HG03103 (cell line): Measurements from ENCODE around the gene SMARCC2.
A peak's percentile ranks its signal among the peaks of the same experiment; 100 is the strongest.
"Not testable (repeated sequence)": the region's sequence is repeated elsewhere in the genome, so short reads cannot be mapped to it uniquely, and the experiment has no call there.

Experiments
- ATAC-seq: cut with Tn5 transposase; IDR thresholded peaks from one replicate; pipeline ENCODE4 v1.9.1; 2021; ENCODE audit warnings: low read depth; ENCODE audit not compliant: unreplicated experiment

The SMARCC2 gene

DNA sequence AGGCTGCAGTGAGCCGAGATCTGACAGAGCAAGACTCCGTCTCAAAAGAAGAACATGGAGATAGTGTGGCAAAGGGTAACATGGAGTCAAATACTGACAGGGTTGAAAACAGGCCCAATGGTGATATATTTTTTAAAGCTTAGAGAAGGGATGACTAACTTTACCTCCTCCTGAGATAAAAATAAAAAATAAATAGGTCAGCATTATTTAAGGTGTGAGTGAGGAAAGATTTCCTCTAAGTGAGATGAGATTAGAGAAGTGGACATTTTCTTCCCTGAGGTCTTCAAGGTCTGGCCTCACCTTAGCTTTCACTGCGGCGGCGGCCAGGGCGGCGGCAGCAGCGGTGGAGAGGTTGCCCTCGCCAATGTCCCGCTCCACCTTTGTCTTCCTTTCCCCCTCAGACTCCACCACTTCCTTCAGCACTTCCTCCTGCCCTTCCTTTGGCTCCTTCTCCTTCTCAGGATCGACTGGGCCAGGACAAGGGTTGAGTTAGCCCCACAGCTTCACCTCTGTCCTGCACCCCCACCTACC is 20.0 kb downstream of the SMARCC2 start:
- ATAC-seq = no peak

DNA sequence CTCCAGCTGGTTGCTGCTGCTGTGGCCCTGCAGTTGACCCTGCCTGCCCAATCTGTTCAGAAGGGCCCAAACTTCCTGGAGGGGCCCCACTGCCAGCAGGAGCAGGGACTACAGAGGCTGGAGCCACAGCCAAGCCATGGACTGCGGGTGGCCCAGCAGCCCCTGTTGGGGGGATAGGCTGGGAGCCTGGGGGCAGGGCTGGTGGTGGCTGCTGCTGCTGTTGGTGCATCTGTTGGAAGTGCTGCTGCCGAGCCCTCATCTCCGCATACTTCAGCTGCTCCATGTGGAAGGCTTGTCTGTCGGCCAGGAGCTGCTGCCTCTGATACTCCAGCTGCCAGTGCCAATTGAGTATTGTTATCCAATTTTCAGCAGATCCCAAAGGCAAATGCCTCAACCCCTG is 23.9 kb downstream of the SMARCC2 start:
- no peak for ATAC-seq

DNA sequence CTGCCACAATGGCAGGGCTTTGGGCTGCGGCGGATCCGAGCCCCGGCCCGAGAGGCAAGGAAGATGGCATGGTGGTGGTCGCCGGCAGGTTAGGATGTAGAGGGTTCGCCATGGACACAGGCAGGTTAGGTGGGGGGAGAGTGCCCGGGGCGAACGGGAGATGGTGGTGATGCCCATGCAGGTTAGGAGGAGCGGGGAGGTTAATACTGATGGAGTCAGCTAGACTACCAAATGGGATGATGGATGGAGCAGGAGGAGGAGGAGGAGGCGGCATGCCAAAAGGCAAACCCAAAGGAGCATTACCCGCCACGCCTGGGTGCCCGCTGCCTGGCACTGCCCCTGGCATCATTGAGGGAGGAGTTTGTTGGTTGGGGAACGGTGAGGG is 24.9 kb downstream of the SMARCC2 start:
- no peak for ATAC-seq

DNA sequence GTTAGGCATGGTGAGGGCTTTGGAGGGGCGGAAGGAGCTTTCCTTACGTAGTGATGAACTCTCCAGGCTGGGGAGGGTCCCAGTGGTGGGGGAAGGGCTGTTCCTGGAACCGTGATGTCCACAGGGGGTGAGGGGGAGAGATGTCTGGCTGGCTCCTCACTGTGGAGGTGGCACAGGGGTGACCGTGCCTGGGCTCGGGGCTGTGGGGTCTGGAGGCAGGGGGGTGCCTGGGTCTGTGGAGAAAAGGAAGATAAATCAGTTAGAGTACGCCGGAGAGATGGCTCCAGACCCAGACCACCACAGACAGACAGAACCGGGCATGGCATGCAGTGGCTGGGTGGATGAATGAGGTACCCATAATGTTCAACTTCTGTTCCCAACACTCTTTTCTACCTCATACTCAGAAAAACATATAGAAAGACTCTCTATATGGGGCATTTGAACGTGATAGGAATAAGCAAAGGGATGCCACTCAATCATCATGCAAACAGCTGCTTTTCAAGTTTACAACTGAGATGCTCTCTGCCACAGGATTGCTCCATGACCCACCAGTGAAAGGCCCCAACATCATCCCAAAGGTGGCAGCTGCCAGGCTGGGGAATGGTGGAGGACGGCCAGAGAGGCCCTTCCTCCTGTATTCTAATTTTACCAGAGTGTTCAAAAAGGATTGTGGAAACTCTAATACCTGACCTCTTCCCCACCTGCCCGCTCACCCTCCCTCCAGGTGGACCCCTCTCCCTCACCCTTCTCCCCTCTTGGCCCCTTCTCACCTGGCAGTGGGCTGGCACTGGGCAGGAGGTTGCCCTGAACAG is 25.5 kb downstream of the SMARCC2 start:
- no peak for ATAC-seq

DNA sequence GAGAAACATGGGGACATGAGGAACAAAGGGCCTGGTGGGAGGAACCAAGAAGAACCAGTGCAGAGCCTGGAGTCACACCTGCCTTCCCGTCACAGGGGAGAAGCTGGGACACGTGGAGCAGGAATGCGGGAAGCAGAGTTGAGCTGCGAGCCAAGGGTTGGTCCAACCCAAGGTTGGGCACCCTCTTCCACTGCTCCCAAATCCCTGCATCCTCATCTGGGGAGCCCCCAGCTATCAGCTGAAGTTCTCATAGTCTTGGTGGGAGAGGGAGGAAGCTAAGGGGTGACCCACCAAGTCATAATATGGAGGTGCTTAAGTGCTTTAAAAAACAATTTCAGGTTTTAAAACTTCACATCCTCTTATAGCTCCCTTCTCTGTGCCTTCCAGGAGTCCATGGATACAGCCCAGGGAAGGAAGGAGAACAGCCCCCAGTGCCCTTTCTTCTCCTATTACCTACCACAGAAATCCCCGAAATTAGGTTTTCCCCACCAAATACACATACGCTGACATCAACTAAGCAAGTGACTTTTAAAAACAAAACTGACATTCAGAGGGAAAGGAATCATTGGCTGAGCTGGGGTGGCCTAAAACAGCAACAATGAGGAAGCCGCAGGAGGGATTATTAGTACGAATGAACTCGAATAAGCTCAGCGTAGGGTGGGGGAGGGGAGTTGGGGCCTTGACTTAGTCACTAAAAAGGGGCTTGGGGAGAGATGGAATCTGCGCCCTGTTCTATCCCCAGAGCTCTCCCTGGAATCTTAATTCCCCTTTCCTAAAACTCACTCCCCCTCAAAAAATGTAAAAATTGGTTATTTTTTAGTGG is 26.6 kb downstream of the SMARCC2 start:
- ATAC-seq = no peak

DNA sequence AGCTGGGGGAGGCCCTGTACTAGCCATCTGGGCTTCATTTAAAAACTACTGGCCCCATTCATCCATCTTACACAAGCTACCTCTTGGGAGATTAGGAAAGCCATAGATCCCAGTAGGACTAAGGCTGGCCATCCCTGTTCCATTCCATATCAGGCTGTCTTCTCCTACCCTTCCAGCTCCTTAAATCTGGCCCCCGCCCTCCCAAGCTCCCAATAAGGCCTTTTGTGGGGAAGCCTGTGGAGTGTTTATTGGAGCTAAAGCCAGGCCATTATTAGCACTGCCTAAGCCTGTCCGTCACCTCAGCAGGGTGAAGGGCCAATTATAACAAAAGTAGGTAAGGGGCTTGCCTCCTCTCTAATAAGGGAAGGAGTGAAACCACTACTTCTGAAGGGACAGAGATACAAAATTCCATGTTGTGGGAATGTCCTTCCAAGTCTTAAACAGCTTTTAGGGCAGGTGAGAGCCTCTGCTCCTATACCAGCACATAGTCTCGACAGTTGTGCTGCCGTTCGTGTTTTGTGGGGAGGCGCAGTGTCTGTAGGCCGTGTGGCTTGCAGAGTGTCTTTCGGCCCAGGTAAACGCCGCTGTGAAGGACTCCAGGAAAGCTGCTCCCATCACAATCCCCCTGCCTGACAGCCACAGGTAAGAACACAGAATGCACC is 27.5 kb downstream of the SMARCC2 start:
- no peak for ATAC-seq

DNA sequence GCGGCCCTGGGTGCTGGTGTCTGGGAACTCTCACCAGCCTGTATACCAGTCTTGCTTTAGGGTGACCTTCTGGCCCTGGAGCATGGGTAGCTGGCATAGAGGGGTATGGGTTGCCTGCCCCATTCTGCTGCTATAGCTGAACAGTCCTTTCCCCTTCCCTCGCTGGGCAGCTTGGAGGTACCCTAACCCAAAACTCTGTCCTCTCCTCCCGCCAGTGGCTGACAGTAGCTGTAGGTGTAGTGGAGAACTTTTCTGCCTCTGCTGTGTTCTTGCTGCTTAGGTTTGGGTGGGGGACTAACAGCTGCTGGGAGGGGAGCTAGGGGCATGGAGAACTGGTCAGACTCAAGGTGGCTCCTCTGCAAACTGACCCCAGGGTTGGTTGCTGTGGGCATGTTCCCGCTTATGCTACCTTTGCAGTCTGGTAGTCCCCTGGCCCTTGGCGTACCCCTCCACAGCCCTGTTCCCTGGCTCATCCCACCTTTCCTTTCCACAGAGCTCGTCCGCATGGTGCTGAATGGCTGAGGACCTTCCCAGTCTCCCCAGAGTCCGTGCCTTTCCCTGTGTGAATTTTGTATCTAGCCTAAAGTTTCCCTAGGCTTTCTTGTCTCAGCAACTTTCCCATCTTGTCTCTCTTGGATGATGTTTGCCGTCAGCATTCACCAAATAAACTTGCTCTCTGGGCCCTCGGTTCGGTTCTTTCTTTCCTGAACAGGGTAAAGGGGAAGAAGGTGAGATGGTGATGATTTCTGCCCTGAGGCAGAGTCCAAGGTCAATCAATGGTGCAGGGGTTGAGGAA is 28.2 kb downstream of the SMARCC2 start:
- ATAC-seq = no peak

DNA sequence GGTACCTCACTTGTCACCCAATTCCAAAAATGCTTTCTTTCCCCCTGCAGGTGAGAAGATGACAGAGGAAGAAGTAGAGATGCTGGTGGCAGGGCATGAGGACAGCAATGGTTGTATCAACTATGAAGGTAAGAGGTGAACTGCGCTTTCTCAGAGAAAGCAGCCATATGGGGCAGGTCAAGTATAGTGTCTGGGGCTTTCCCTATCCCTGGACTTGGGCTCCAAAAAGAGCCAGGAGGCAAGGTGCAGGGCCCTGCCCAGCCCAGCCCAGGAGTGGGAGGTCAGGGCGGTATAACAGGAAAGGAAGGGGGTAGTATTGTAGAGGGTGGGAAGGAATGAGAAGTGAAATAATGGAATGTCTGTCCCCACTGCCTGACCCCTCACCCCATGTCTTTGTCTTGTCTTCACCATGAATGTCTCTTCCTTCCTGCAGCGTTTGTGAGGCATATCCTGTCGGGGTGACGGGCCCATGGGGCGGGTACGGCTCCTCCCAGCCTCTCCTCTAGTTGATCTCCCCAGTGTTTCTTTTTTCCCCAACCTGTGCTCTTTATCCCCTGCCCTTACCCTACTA is 29.0 kb downstream of the SMARCC2 start:
- no peak for ATAC-seq

DNA sequence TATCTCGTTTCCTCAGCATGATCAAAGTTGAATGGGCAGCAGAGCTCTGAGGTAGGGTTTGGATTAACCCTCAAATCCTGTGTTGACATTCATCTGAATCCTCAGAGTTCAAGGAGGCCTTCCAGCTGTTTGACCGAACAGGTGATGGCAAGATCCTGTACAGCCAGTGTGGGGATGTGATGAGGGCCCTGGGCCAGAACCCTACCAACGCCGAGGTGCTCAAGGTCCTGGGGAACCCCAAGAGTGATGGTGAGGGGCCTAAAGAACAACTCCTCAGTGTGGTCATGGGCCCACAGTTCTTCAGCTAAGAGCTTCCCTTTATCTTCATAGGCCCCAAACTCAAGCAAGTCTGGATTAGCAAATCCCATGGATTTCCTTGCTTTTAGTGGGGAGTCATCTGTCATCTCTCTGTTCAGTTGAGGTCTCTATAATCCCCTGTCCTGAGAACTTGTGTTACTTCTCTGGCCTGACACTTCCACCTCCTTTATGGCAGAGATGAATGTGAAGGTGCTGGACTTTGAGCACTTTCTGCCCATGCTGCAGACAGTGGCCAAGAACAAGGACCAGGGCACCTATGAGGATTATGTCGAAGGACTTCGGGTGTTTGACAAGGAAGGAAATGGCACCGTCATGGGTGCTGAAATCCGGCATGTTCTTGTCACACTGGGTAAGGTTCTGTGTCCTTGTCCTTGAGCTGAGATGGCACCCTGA is 29.6 kb downstream of the SMARCC2 start:
- no peak for ATAC-seq

DNA sequence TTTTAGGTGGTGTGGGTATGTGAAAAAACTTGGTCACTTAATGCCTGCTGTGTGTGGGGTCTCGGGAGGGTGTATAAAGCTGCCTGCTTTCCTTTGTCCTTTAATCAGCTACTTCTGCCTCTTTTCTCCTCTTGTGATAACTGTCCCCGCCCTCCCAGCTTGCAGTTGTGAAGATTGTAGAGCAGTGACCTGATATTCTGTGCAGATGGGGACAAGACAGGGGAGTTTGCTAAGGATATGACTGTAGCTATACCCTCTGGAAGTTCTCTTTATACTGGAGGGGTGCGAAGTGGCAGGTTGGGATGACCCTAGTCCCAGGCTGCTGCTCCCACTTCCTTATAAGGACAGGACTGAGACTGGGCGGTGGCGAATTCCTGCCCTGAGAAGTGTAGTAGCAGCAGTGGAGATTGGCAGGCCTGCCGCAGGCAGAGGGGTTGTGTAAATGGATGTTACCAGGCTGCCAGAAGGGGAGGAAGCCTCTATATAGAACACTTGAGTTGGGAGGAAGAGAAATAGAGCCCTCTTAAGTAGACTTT is 30.3 kb downstream of the SMARCC2 start:
- ATAC-seq = no peak

DNA sequence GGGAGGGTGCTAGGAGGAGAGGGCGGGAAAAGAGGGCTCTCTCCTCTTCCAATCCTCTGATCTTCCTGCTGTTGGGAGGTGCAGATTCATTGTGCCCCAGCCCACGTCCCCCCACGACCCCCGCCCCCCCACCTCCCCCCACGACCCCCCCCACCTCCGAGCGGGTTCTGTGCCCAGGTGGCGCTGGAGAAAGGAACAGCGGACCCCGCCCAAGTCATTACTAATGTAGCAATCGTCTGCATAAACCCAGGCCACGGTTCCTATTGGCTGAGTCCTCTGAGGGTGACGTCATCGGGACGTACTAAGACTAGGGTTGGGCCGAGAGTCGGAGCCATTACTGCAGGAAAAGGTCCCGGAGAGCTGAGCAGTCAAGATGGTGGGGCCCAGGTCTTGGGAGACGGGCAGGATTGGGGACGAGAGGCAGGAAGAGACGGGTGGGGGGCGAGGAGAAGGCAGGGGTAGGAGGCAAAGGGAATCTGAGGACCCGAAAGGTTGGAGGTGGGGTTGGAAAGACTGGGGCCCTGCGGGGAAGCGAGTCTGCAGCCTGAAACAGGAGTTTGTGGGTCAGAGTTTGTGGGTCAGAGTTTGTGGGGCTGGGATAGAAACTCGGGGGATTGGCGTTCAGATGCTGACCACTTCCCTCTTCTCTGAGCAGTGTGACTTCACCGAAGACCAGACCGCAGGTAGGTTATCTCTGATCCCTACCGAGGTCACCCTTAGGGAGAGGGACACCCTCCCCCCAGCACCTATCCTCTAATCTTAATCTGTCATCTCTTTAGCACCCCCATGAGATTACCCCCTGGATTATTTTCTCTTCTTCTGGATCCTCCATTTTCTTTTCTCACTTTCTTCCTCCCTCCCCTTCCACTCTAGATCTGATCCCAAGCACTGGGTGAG is 31.0 kb downstream of the SMARCC2 start, which contains the start of gene MYL6:
MYL6 (plus strand) TSS at position 331 of the 897 bp plus-strand sequence; CDS start at position 374, 43 bp downstream.
- peak; percentile 65 for ATAC-seq

DNA sequence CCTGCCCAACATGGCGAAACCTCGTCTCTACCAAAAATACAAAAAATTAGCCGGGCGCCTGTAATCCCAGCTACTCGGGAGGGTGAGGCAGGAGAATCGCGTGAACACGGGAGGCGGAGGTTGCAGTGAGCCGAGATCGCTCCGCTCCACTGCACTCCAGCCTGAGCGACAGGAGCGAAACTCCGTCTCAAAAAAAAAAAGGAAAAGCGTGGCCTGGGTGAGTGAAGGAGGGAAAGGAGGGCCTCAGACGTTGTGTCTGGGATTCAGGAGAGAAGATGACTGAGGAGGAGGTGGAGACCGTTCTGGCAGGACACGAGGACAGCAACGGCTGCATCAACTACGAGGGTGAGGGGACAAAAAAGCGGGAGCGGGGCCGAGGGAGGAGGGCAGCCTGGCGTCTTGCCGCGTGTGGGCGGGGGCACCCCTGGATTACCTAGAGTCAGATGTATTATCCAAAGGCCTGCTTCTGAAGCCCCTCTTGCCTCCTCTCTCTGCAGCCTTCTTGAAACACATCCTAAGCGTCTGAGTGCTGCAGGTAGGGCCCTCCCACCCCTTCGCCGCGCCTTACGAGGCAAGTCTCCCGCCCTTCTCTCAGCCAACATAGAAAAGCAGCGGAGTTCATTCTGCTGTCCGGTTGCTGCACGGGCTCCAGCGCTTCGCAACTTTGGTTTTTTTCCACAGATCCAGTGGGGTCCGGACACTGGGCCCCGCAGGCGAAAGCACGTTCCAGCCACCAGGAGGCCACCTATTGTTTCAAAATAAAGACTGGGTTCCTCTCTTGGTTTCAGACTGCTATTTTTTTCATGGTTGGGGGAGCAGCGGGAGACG is 31.9 kb downstream of the SMARCC2 start:
- peak; percentile 34 for ATAC-seq

DNA sequence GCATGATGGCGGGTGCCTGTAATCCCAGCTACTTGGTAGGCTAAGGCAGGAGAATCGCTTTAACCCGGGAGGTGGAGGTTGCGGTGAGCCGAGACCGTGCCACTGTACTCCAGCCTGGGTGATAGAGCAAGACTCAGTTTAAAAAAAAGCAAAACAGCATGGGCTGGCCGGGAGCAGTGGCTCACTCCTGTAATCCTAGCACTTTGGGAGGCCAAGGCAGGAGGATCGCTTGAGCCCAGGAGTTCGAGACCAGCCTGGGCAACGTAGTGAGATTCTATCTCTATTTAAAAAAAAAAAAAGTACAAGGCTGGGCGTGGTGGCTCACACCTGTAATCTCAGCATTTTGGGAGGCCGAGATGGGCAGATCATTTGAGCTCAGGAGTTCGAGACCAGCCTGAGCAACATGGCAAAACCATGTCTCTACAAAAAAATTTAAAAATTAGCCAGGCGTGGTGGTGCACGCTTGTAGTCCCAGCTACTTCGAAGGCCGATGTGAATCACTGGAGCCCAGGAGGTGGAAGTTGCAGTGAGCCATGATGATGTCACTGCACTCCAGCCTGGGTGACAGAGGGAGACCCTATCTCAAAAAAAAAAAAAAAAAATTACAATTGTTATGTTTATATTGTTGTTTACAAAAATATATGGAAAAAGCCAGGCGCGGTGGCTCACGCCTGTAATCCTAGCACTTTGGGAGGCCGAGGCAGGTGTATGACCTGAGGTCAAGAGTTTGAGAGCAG is 32.7 kb downstream of the SMARCC2 start:
- ATAC-seq = not testable (repeated sequence)

DNA sequence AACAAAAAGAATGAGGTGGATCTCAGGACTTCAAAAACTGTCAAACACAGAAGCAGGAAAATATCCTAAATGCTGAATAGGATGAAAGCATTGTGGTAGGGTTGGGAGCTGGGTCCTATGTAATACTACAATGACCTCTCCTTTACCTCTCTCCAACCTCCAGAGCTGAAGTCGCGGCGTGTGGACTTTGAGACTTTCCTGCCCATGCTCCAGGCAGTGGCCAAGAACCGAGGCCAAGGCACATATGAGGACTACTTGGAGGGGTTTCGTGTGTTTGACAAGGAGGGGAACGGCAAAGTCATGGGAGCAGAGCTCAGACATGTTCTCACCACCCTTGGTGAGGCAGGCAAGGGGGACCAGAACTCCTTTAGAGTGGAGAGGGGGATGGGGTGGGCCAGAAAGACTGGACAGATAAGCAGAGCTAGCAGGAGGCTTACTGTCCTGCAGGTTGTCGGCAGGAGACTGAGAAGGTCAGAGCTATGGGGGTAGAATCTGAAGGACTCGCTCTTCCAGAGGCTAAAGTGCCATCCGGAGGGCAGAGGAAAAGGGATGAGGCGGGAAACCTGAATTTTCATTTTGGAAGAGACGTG is 33.9 kb downstream of the SMARCC2 start:
- ATAC-seq = no peak

DNA sequence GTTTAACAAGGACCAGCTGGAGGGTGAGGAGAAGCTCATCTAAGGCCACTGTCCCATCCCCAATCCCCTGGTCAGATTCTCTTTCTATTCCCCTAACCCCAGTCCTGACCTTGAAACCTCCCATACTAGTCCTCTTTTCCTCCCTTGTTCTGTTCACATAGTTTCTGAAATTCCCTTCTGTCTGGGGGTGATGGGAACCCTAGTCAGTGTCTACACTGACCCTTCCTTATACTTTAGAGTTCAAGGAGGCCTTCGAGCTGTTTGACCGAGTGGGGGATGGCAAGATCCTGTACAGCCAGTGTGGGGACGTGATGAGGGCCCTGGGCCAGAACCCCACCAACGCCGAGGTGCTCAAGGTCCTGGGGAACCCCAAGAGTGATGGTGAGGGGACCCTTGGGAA is 34.5 kb downstream of the SMARCC2 start:
- ATAC-seq = no peak

DNA sequence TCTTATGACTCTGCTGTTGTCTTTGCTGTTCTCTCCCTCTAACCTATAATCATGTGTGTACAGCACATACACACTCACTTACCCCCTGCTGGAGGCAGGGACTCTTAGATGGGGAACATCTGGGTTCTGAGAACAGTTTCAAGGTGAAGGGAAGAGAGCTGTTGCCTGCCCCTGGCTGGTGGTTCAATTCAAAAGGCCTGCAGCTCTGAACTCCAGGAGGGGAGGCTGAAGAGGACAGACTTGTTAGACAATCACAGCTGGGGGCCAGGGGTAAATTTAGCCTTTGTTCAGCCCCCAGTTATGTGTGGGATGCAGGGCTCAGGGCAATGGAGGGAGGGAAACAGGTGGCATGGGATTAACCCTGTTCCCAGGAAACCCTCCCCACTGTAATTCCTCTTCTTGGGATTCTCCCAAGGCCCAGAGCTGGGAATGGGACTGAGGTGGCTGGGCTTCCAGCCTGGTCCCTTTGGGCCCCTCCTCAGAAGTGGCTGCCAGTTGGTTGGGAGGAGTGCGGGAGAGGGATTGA is 35.0 kb downstream of the SMARCC2 start:
- no peak for ATAC-seq
